ENCODE results near the gene RNF180. TPM values are rescaled to one million over a fixed set of nuclear protein-coding genes. Genes with fewer than 3 reads are reported as not detected.
"Not testable (repeated sequence)": the region's sequence is repeated elsewhere in the genome, so short reads cannot be mapped to it uniquely, and the experiment has no call there.

Gene RNF180
- total RNA-seq, 1 experiment from 2014 or later: 7.8 TPM

DNA sequence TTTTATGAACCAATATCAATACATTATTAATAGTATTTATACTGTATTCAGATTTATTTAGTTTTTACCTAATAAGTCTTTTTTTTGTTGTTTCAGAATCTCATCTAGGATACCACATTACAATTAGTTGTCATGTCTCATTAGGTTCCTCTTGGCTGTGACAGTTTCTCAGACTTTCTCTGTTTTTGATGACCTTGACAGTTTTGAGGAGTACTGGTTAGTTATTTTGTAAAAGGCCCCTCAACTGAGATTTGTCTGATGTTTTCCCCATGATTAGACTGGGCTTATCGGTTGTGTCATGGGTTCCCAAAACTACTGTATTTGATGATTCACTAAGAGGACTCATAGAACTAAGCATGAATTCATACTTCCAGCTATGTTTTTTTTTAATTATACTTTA lies 56.3 kb downstream of the RNF180 start:
- Histone ChIP-seq H3K27me3 (ENCODE audit: control insufficient read depth, insufficient read depth, low read length) (no peaks in the 10 kb centered on the region), H3K36me3 (ENCODE audit: control insufficient read depth, insufficient read depth, low read length) (no peaks in the 10 kb centered on the region), H3K4me1 (ENCODE audit: control insufficient read depth, insufficient read depth, low read length) (no peaks in the 10 kb centered on the region), H3K4me3 (ENCODE audit: low read depth in 2 of 2, low read length in 2 of 2) (no peak overlapping the region), H3K27ac (ENCODE audit: low read length) (no peak overlapping the region), H3K9me3 (ENCODE audit: control insufficient read depth, insufficient read depth, low read depth, low read length) (no peaks in the 10 kb centered on the region)
- CTCF ChIA-PET: no interaction called here
- in situ Hi-C loops (cut with HindIII; ENCODE audit: low pct_unique_long_range_greater_than_20kb, low sequenced_read_pairs) (no loop called here), intact Hi-C loops (cut with micrococcal nuclease; ENCODE audit: unreplicated experiment) (no loop called here)
- no peak for ATAC-seq
- TF ChIP-seq, protein P1, sequence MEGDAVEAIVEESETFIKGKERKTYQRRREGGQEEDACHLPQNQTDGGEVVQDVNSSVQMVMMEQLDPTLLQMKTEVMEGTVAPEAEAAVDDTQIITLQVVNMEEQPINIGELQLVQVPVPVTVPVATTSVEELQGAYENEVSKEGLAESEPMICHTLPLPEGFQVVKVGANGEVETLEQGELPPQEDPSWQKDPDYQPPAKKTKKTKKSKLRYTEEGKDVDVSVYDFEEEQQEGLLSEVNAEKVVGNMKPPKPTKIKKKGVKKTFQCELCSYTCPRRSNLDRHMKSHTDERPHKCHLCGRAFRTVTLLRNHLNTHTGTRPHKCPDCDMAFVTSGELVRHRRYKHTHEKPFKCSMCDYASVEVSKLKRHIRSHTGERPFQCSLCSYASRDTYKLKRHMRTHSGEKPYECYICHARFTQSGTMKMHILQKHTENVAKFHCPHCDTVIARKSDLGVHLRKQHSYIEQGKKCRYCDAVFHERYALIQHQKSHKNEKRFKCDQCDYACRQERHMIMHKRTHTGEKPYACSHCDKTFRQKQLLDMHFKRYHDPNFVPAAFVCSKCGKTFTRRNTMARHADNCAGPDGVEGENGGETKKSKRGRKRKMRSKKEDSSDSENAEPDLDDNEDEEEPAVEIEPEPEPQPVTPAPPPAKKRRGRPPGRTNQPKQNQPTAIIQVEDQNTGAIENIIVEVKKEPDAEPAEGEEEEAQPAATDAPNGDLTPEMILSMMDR (IDR thresholded peaks at IDR 0.05): no peak
- TF ChIP-seq SIN3A (IDR thresholded peaks at IDR 0.05; ENCODE audit: borderline replicate concordance, insufficient read depth, low read depth, low read length): no peak
- no peak for TF ChIP-seq TCF7L2 (IDR thresholded peaks at IDR 0.05; ENCODE audit: low read depth, low read length)
- TF ChIP-seq, protein P2, sequence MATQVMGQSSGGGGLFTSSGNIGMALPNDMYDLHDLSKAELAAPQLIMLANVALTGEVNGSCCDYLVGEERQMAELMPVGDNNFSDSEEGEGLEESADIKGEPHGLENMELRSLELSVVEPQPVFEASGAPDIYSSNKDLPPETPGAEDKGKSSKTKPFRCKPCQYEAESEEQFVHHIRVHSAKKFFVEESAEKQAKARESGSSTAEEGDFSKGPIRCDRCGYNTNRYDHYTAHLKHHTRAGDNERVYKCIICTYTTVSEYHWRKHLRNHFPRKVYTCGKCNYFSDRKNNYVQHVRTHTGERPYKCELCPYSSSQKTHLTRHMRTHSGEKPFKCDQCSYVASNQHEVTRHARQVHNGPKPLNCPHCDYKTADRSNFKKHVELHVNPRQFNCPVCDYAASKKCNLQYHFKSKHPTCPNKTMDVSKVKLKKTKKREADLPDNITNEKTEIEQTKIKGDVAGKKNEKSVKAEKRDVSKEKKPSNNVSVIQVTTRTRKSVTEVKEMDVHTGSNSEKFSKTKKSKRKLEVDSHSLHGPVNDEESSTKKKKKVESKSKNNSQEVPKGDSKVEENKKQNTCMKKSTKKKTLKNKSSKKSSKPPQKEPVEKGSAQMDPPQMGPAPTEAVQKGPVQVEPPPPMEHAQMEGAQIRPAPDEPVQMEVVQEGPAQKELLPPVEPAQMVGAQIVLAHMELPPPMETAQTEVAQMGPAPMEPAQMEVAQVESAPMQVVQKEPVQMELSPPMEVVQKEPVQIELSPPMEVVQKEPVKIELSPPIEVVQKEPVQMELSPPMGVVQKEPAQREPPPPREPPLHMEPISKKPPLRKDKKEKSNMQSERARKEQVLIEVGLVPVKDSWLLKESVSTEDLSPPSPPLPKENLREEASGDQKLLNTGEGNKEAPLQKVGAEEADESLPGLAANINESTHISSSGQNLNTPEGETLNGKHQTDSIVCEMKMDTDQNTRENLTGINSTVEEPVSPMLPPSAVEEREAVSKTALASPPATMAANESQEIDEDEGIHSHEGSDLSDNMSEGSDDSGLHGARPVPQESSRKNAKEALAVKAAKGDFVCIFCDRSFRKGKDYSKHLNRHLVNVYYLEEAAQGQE (IDR thresholded peaks at IDR 0.05; ENCODE audit: insufficient read depth in 1 of 2, low read depth in 2 of 2, low read length in 1 of 2): no peak
- TF ChIP-seq POLR2AphosphoS5 (IDR thresholded peaks at IDR 0.05; ENCODE audit: low read depth, low read length): no peak
- POLR2A ChIA-PET: no interaction called here
- DNase-seq (ENCODE audit: low read depth, low spot score): no peak
- no TSS peak for BruUV-seq (replicated peaks)

DNA sequence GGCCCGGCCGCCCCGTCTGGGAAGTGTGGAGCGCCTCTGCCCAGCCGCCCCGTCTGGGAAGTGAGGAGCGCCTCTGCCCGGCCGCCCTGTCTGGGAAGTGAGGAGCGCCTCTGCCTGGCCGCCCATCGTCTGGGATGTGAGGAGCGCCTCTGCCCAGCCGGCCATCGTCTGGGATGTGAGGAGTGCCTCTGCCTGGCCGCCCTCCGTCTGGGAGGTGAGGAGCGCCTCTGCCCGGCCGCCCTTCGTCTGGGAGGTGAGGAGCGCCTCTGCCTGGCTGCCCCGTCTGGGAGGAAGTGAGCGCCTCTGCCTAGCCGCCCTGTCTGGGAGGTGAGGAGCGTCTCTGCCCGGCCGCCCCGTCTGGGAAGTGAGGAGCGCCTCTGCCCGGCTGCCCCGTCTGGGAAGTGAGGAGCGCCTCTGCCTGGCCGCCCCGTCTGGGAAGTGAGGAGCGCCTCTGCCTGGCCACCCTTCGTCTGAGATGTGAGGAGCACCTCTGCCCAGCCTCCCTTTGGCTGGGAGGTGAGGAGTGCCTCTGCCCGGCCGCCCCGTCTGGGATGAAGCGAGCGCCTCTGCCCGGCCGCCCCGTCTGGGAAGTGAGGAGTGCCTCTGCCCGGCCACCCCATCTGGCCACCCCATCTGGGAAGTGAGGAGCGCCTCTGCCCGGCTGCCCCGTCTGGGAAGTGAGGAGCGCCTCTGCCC lies 59.8 kb downstream of the RNF180 start:
- H3K27me3 ChIP-seq (ENCODE audit: control insufficient read depth, insufficient read depth, low read length); H3K4me1 ChIP-seq (ENCODE audit: control insufficient read depth, insufficient read depth, low read length); CTCF ChIA-PET; intact Hi-C loops (cut with micrococcal nuclease; ENCODE audit: unreplicated experiment); in situ Hi-C loops (cut with HindIII; ENCODE audit: low pct_unique_long_range_greater_than_20kb, low sequenced_read_pairs); BruUV-seq (replicated peaks); H3K9me3 ChIP-seq (ENCODE audit: control insufficient read depth, insufficient read depth, low read depth, low read length); H3K36me3 ChIP-seq (ENCODE audit: control insufficient read depth, insufficient read depth, low read length); ATAC-seq; H3K27ac ChIP-seq (ENCODE audit: low read length); POLR2A ChIA-PET; DNase-seq (ENCODE audit: low read depth, low spot score); H3K4me3 ChIP-seq (ENCODE audit: low read depth in 2 of 2, low read length in 2 of 2): not testable (repeated sequence)

DNA sequence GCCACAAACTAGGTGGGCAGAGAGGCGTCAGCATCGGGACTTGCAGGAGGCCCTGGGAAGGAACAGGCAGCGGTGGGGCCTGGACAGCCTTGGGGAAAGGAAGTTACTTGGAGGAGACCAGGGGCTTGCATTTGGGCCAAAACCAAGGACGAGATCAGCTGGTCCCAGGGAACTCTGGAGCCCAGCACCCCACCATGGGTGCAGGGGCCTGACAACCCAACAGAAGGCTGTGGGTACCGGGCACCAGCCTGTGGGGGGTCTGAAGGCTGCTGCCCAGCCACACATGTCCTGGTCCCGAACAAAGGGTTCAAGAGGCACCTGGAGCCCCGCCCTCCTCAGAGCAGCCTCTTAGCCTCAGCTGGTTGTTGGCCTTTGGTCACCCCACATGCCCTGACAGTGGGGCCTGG lies 61.5 kb downstream of the RNF180 start:
- H3K36me3 ChIP-seq (ENCODE audit: control insufficient read depth, insufficient read depth, low read length); DNase-seq (ENCODE audit: low read depth, low spot score); POLR2A ChIA-PET; H3K27me3 ChIP-seq (ENCODE audit: control insufficient read depth, insufficient read depth, low read length); CTCF ChIA-PET; H3K27ac ChIP-seq (ENCODE audit: low read length); BruUV-seq (replicated peaks); H3K9me3 ChIP-seq (ENCODE audit: control insufficient read depth, insufficient read depth, low read depth, low read length); in situ Hi-C loops (cut with HindIII; ENCODE audit: low pct_unique_long_range_greater_than_20kb, low sequenced_read_pairs); ATAC-seq; H3K4me3 ChIP-seq (ENCODE audit: low read depth in 2 of 2, low read length in 2 of 2); intact Hi-C loops (cut with micrococcal nuclease; ENCODE audit: unreplicated experiment); H3K4me1 ChIP-seq (ENCODE audit: control insufficient read depth, insufficient read depth, low read length): not testable (repeated sequence)

All from Panc1 (cell line).